C4-2B (cell line): Measurements from ENCODE around the gene KLRC3.

Source experiments
- ZFX ChIP-seq: fragments of 450-650 bp; IDR thresholded peaks from 2 replicates; pipeline ENCODE4 v1.6.1; 2017
- TF ChIP-seq, protein P1 (sequence below): fragments of 450-650 bp; conservative IDR thresholded peaks from 2 replicates; pipeline ENCODE4 v1.5.1; 2017; ENCODE audit warnings: mild to moderate bottlenecking

DNA sequence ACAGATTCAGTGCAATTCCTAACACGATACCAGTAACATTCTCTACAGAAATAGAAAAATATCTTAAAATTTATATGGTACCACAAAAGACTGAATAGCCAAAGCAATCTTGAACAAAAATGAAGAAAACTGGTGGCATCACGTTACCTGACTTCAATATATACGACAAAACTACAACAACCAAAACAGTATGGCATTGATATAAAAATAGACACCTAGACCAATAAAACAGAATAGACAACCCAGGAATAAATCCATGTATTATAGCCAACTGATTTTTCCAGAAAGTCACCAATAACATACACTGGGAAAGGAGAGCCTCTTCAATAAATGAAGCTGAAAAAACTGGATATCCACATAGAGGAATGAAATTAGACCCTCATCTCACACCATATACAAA is 36.2 kb downstream of the KLRC3 start:
- TF ChIP-seq, protein P1, sequence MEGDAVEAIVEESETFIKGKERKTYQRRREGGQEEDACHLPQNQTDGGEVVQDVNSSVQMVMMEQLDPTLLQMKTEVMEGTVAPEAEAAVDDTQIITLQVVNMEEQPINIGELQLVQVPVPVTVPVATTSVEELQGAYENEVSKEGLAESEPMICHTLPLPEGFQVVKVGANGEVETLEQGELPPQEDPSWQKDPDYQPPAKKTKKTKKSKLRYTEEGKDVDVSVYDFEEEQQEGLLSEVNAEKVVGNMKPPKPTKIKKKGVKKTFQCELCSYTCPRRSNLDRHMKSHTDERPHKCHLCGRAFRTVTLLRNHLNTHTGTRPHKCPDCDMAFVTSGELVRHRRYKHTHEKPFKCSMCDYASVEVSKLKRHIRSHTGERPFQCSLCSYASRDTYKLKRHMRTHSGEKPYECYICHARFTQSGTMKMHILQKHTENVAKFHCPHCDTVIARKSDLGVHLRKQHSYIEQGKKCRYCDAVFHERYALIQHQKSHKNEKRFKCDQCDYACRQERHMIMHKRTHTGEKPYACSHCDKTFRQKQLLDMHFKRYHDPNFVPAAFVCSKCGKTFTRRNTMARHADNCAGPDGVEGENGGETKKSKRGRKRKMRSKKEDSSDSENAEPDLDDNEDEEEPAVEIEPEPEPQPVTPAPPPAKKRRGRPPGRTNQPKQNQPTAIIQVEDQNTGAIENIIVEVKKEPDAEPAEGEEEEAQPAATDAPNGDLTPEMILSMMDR: no peak
- no peak for TF ChIP-seq ZFX
